Endothelial cell (in vitro differentiated cells): Measurements from ENCODE around the gene XPO1. TPM values are rescaled to one million over a fixed set of nuclear protein-coding genes. Genes with fewer than 3 reads are reported as not detected.

Experiments used
- DNase-seq: peaks from one replicate; pipeline ENCODE4 v3.0.0; 2021; ENCODE audit warnings: low spot score
- H3K27ac Mint-ChIP-seq: one replicate; pipeline ENCODE4 v1.8.0; 2021; ENCODE audit warnings: mixed read lengths, inconsistent platforms; ENCODE audit not compliant: unreplicated experiment
- H3K27me3 Mint-ChIP-seq: one replicate; pipeline ENCODE4 v1.8.0; 2021; ENCODE audit warnings: mild to moderate bottlenecking, moderate library complexity, mixed read lengths, inconsistent platforms; ENCODE audit not compliant: unreplicated experiment
- H3K36me3 Mint-ChIP-seq: one replicate; pipeline ENCODE4 v1.8.0; 2021; ENCODE audit warnings: mild to moderate bottlenecking, low read depth, mixed read lengths, inconsistent platforms; ENCODE audit not compliant: unreplicated experiment
- H3K4me1 Mint-ChIP-seq: one replicate; pipeline ENCODE4 v1.8.0; 2021; ENCODE audit warnings: mild to moderate bottlenecking, mixed read lengths, inconsistent platforms; ENCODE audit not compliant: unreplicated experiment
- H3K4me3 Mint-ChIP-seq: one replicate; pipeline ENCODE4 v1.8.0; 2021; ENCODE audit warnings: mild to moderate bottlenecking, mixed read lengths, inconsistent platforms; ENCODE audit not compliant: unreplicated experiment
- H3K9me3 Mint-ChIP-seq: one replicate; pipeline ENCODE4 v1.8.0; 2021; ENCODE audit warnings: mixed read lengths, inconsistent platforms; ENCODE audit not compliant: unreplicated experiment
- CTCF ChIP-seq: fragments of 200-600 bp; sonication (generic); IDR thresholded peaks from one replicate; pipeline ENCODE4 v1.5.0; 2021; ENCODE audit warnings: antibody characterized with exemption; ENCODE audit not compliant: unreplicated experiment
- total RNA-seq: library from RNA; stranded (reverse); fragmentation: NEBNext Ultra II Directional; extraction: Animal tissue kit (Norgen Biotek cat#: 25700); gene quantifications from one replicate; pipeline ENCODE4 v1.2.1, GENCODE V29; 2021; ENCODE audit not compliant: unreplicated experiment

Gene XPO1
- total RNA-seq, 1 donor from 2014 or later, result 138 TPM

- H3K36me3 Mint-ChIP-seq, result peaks cover 9% of the 10 kb centered on the region
- H3K4me1 Mint-ChIP-seq, result peaks cover 24% of the 10 kb centered on the region
- peak; percentile 9 for DNase-seq
- peaks cover 24% of the 10 kb centered on the region for H3K27me3 Mint-ChIP-seq
- peak overlapping the region; percentile 96 for H3K4me3 Mint-ChIP-seq
- peak overlapping the region; percentile 98 for H3K27ac Mint-ChIP-seq
- H3K9me3 Mint-ChIP-seq, result no peaks in the 10 kb centered on the region
- TF ChIP-seq CTCF, result no peak
These were observed 864 bp upstream of the XPO1 start for GRCh38 chr2:61538920-61539520.

GRCh38 chr2:61537950-61538199, 281 bp downstream of the XPO1 start:
- no peaks in the 10 kb centered on the region for H3K9me3 Mint-ChIP-seq
- H3K27ac Mint-ChIP-seq, result peak overlapping the region; percentile 96
- TF ChIP-seq CTCF, result no peak
- H3K27me3 Mint-ChIP-seq, result peaks cover 24% of the 10 kb centered on the region
- DNase-seq, result no peak
- H3K36me3 Mint-ChIP-seq, result peaks cover 9% of the 10 kb centered on the region
- peak overlapping the region; percentile 96 for H3K4me3 Mint-ChIP-seq
- peaks cover 24% of the 10 kb centered on the region for H3K4me1 Mint-ChIP-seq

- Mint-ChIP-seq H3K27me3 (peaks cover 24% of the 10 kb centered on the region), H3K9me3 (no peaks in the 10 kb centered on the region), H3K4me3 (peak overlapping the region; percentile 98), H3K27ac (peak overlapping the region; percentile 96), H3K4me1 (peaks cover 24% of the 10 kb centered on the region), H3K36me3 (peaks cover 9% of the 10 kb centered on the region)
- no peak for TF ChIP-seq CTCF
- DNase-seq, result peak; percentile 50
These were observed 743 bp downstream of the XPO1 start for GRCh38 chr2:61537277-61537949.

GRCh38 chr2:61536572-61537276, 1.4 kb downstream of the XPO1 start:
- Mint-ChIP-seq H3K27ac (peak overlapping the region; percentile 96), H3K4me3 (peak overlapping the region; percentile 98), H3K4me1 (peaks cover 24% of the 10 kb centered on the region), H3K9me3 (no peaks in the 10 kb centered on the region), H3K27me3 (peaks cover 24% of the 10 kb centered on the region), H3K36me3 (peaks cover 9% of the 10 kb centered on the region)
- peak; percentile 78 for DNase-seq
- no peak for TF ChIP-seq CTCF

GRCh38 chr2:61536180-61536571, 2.0 kb downstream of the XPO1 start:
- TF ChIP-seq CTCF, result no peak

More at GRCh38 chr2:61536180-61536571, 2.0 kb downstream of the XPO1 start:
- Mint-ChIP-seq H3K4me3 (peak overlapping the region; percentile 98), H3K27me3 (peaks cover 24% of the 10 kb centered on the region), H3K9me3 (no peaks in the 10 kb centered on the region), H3K27ac (peak overlapping the region; percentile 96), H3K36me3 (peaks cover 9% of the 10 kb centered on the region), H3K4me1 (peaks cover 24% of the 10 kb centered on the region)
- DNase-seq, result no peak
